ENCODE measurements around the gene MFSD2A.
"Not testable (repeated sequence)": the region's sequence is repeated elsewhere in the genome, so short reads cannot be mapped to it uniquely, and the experiment has no call there.

MFSD2A gene

DNA sequence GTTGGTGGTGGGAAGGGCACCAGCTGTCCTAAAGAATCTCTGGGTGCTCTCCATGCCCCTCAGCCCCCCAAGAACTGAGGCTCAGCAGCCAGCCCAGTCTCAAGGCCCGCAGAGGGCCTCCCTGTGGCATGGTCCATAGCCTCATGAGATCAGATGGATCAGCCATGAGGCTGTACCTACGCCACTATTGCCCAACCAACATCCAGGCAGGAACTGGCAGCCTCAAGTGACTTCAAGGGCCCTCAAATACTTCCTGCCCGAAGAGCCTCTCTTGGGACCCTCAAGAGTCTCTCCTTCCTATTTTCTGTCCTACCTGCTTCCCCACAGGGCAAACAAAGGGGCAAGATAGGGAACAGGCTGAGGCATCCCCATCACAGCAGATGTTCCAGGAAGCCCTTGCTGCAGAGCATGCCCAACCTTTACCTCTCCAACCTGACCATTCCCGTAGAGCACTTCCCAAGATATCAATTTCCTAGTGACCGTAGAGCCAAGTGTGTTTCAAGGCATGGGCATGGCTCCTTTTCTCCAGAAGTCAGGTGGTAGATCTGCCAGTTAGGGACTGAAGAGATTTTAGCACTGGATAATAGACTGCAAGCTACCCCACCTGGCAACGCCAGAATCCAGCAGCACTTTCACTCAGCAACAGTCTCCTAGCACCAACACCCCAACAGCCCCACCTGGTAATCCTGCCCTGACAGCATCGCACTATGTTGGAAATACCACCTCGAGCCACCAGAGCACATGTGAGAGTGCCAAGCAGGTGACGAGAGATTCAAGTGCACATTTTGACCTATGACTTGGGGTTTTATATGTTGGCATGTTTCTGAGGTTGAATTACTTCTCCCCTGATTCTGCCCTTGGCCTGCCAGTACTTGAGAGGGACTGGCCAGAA lies 13.7 kb upstream of the MFSD2A start:
- no peak for ATAC-seq
- no peak for DNase-seq

DNA sequence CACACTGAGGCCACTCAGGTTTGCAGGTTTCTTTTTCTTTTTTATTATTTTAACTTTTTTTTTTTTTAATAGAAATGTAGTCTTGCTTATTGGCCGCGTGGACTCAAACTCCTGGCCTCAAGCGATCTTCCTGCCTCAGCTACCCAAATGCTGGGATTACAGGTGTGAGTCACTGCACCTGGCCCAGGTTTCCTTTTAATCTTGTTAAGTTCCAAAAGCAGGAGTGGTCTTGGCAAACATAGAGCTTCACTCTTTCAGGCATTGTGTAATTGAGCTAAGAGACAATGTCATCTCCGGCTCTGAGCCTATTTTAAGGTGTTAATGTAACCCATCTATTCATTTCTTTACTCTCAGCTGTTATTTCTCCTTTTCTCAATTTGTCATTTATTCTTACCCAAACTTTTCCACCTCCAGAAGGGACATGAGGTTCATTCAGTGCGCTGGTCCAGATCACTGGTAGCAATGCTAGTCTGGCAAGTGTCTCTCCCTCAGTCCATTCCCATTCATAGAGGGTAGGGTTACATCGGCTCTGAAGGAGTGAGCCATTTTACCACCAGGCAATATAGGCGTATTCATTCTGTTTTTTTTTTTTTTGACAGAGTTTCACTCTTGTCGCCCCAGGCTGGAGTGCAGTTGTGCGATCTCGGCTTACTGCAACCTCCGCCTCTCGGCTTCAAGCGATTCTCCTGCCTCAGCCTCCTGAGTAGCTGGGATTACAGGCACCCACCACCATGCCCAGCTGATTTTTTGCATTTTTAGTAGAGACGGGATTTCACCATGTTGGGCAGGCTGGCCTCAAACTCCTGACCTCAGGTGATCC lies 11.3 kb upstream of the MFSD2A start:
- DNase-seq (no peak), ATAC-seq (no peak)

DNA sequence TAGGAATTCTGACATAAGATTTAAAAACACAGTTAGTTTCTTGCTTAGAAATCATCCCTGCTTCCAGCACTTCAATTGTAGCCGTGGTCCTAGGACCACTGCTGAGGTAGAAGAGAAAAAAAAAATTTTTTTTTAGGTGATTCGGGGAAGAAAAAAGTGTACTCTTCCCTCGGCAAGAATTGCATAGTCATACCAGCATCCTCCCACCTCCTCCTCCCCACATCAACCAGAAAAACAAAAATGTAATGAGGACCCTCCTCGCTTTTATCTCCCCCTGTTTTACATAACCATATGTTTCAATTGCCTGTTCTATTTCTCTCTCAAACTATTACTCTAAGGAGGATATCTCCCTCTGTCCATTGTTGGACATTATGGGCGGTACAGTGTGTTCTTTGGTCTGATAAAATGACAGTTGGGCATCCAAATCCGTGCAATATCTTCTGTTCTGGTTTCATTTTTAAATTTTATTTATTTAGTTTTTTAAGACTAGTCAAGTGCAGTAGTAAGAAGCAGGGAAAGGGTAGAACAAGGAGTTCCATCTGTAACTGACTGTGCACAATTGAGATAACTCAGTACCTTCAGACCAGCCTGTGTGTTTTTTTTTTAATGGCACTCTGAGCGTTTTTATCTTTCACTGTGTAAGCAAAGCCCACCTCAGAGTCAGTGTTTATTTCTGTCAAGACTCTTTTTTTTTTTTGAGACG lies 10.4 kb upstream of the MFSD2A start:
- ATAC-seq: no peak
- DNase-seq: no peak

DNA sequence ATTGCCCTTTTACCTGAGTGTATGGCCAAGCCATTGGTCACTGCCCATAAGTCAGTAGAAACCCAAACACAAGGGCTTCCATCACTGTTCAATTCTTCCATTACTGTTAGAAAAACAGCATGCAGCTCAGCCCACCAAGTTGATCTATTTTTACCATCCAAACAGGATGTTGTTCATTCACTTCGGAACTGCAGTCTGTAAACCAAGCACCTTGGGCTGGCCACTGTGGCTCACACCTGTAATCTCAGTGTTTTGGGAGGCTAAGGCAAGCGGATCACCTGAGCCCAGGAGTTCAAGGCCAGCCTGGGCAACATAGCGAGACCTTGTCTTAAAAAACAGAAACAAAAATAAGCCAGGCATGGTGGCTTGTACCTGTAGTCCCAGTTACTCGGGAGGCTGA lies 8.7 kb upstream of the MFSD2A start:
- DNase-seq (no peak), ATAC-seq (no peak)

DNA sequence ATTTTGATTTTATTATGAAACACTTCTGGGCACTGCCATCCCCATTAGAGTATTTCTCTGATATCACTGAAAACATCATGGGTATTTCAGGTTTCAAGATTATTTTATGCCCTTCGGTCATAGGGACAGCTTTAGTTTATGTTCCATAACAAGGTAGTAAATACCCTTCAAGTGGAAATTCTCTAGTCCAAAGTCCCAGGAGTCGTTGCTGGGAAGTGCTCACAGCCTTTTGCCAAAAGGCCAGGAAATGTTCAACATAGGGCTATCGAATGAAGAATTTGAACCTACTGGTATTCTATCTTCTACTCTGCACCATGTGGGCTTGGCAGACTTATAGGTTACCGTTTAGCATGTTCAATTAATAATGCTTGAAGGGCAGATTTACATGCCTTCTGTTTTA lies 7.7 kb upstream of the MFSD2A start:
- DNase-seq (no peak), ATAC-seq (no peak)

DNA sequence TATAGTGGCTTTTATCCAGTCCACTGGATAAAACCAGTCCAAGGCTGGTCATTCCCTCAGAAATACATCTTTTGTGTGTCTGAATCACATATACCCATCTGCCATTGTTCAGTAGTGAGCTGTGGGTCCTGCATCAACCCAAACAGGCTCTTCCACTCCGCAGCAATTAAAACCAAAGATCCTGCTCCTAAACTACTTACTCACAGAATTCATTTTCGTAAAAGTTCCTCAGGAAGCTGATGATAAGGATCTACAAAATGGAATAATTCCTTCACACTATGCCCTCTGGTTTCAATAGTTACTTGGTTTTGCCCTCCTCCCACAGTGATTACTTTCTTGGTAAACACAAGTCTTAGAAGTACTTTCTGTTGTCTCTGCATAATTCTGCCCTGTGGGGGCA lies 5.1 kb upstream of the MFSD2A start:
- DNase-seq (no peak), ATAC-seq (no peak)

DNA sequence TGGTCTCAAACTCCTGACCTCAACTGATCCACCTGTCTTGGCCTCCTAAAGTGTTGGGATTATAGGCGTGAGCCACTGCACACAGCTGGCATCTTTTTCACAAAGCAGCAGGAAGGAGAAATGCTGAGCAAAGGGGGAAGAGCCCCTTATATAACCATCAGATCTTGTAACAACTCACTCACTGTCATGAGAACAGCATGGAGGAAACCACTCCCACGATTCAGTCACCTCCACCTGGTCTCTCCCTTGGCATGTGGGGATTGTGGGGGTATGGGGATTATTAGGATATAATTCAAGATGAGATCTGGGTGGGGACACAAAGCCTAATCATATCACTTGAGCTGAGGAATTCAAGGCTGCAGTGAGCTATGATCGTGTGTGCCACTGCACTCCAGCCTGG lies 3.0 kb upstream of the MFSD2A start:
- DNase-seq (no peak), ATAC-seq (no peak)

DNA sequence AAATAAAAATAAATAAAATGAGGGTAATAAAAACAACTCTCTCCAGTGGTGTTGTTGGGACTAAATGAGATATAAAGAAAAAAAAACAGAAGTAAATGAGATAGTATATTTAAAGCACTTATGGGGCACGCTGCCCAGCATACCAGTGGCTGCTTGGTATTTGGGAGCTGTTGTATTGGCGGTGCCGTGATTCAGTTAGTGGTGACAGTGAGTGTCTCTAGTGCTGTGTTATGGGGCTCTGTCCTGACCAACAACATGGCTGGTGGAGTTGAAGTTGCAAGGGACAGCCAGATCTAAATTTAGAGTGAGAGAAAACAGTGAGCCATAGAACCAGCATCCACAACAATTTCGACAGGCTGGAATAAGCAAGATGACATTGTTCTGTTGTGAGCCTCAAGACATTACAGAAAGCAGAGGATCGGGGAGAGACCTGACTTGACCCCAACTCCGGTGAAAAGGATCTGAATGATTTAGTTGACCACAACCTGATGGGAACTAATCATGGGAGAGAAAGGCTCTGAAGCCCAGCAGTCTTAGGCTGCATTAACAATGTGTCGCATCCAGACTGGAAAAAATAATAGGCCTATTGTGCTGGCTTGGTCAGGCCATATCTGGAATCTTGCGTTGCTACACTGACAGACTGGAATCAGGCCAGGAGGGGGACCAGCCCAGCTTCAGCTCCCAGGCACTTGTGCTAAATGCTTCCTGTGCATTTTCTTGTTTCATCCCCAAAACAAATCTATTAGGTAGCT lies 2.4 kb upstream of the MFSD2A start:
- no peak for DNase-seq
- ATAC-seq: no peak

DNA sequence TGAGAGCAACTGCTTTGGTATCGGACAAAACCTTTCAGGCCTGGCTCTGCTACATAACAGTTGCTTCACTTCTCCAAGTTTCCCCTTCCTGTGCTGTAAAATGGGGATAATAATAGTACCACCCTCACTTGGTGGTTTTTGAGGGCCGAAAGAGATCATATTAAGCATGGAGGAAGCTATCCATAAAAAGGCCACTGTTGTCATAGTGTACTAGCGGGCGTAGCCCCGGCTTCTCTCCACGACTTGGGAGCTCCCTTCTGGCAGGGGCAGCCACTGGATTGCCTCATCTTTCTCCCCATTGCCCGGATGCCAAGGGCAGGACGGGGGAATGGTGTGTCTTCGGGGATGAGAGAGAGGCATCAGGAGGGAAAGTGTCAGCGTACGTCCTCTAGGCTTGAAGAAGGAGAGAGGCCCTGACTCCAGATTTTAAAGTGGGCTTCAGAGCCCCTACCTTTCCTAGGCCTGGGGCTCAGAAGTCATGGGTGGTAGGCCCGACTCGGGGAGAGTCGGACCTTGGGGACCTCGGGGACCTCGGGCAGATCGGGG lies 548 bp upstream of the MFSD2A start:
- ATAC-seq: no peak
- DNase-seq: no peak

DNA sequence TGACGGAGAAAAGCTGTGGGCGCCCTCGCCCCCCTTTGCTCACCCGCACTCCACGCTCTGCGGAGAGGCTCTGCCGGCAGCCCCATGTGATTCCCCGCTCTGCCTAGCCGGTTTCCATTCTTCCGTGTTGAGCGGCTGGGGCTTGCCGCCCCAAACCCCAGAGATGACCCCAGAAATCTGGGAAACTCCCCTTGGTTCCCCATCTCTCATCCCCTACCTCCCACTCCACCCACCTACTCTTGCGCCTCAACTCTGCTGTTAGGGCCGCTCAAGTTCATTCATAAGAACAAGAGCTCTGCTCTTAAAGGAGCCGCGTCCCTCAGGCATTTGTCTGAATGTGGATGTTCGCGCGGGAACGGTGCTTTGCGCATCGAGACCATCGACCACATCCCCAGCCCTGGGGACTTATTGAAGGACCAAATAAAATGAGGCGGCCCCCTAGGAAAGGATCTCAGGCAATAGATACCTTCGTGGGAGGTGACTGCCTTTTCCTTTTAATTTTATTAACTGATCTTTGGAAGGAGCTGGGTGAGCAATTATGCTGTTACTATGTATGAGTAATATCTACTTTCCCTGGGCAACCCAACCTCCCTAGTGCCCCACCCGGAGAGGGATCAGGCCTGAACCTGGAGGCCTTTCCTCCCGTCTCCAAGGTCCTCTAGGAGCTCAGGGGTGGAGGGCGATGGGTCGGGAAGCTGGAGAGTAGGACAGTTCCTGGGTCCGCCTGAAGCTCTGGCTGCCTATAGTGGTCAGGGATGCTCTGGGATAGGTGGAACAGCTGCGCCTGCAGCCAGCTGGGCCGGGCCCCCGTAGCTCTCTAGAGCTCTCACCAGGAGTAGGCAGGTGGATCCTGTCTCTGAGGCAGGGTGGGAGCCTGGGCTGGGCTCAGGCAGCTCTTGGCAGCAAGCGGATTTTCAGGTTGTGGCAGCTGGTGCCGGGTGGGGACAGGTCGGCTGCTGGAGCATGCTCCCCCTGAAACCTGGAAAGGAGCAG lies 898 bp downstream of the MFSD2A start:
- peak; percentile 51 for ATAC-seq
- peak; percentile 64 for DNase-seq

DNA sequence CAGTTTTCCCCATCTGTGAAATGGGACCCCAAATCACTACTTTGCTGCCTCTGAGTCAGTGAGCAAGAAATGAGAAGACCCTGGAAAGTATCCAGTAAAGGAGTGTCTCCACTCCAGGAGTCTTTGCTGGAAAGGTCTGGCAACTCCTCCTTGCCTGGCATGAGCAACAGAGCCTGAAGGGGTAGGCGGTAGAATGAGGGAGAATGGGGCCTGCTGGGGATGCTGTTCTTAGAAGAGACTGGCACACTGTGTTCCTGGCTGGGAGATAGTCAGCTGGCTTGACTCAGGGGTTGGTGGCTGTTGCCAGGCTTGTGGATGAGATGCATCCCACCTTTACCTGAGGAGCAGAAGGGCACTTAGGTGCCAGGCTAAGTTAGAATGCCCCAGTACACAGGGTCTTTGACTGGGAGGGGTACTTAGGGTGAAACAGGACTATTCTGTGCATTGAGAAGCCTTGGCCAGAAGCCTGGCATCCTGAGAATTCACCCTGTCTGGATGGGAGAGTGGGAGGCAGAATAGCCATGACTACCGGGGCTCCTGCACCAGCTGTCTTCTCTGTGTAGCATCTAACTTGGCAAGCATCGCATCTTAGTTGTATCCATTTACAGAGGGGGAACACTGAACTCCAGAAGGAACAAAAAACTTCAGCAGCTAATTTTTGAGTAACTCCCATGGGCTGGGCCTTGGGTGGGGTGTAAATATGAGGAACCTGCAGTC lies 2.5 kb downstream of the MFSD2A start:
- DNase-seq: no peak
- no peak for ATAC-seq

DNA sequence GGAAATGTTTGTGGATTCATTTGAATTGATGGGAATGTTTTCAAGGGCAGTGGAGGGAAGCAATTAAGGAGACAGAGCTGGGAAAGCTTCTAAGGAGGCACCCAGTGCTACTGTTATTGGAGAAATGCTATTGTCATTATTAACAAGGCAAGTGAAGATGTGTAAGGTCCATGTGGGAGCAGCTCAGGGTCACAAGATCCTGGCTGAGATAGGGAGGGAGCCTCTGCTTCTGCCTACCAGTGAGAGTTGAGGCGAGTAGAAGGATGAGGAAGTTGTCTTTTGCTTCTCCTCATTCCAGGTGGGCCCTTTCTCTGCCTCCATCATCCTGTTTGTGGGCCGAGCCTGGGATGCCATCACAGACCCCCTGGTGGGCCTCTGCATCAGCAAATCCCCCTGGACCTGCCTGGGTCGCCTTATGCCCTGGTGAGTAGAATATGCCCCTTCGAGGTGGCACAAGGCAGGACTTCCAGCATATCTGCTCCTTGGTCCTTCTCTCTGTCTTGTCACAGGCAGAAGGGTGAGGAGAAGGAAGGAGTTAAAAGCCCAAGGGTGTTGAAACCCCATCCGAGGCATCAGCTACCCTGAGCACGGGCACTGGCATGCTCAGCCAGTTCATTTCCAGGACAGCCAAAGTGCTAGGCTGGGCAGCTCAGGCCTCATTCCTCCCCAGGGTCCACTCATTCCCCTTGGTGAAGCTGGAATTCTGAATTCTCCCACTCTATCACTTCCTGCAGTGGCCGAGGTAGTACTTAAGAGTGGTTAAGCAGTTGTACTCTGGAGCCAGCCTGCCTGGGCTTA lies 3.7 kb downstream of the MFSD2A start:
- DNase-seq: no peak
- no peak for ATAC-seq

DNA sequence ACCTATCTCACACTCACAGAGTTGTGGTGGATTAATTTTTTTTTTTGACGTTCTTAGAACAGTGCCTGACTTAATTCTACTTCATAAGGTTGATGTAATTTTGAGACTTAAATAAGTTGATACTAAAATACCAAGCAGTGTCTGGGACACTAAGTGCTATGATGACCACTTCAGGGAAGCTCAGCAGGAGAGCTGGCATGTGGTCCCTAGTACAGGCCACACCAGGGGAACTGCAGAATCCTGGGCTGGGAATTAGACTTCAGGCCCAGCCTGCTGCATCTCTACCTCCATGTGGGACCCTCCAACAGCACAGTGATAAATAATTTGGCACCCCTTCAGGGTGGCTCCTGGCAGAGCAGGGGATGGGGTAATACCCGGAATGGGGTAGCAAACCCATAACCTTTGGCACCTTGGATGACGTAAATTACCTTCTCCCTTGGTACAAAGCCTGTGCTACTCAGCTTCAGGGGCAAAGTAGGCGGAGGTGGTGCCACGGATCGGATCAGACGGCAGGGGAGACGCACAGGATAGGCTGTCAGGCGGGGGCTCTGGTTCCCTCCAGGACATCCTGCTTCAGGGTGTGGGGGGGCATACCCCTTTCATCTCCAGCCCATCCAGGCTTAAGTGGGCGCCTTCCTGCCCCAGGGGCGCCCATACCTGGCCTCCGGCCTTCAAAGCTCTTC lies 4.8 kb downstream of the MFSD2A start:
- DNase-seq (no peak), ATAC-seq (no peak)

DNA sequence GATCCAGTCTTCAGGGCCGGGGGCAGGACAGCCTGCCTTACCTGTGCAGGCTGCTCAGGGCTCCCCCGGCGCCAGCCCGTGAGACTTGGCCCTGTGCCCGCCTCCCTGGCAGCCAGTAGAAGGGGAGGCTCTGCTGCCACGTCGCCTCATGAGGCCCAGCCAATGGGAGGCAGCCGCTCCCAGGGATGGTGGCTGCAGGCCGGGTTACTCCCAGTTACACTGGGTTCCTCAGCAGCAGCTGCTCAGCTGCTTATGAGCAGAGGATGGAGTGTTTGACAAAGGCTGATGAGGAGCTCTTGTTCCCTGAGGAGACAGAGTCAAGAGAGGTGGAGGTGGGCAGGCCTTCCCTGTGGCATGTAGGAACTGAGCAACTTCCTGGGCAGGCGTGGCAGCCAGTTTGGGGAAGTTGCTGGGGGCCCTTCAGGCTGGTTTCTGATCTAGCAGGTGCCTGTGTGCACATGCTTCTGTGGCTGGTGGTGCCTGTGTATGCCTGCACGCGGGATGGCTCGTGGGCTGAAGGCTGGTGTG lies 5.5 kb downstream of the MFSD2A start:
- ATAC-seq (peak; percentile 43), DNase-seq (peak; percentile 30)

DNA sequence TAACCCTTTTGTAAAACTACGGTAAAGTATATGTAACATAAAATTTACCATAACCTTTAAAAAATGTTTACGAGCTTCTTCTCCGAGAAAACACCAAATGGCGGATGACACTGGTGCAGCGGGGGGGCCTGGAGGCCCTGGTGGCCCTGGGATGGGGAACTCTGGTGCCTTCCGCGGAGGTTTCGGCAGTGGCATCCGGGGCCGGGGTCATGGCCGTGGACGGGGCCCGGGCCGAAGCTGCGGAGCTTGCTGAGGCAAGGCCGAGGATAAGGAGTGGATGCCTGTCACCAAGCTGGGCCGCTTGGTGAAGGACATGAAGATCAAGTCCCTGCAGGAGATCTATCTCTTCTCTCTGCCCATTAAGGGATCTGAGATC lies 7.5 kb downstream of the MFSD2A start:
- DNase-seq: no peak
- ATAC-seq: no peak

DNA sequence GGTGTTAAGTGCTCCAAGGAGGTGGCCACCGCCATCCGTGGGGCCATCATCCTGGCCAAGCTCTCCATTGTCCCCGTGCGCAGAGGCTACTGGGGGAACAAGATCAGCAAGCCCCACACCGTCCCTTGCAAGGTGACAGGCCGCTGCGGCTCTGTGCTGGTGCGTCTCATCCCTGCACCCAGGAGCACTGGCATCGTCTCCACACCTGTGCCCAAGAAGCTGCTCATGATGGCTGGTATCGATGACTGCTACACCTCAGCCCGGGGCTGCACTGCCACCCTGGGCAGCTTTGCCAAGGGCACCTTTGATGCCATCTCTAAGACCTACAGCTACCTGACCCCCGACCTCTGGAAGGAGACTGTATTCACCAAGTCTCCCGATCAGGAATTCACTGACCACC lies 8.0 kb downstream of the MFSD2A start:
- ATAC-seq, DNase-seq: not testable (repeated sequence)

DNA sequence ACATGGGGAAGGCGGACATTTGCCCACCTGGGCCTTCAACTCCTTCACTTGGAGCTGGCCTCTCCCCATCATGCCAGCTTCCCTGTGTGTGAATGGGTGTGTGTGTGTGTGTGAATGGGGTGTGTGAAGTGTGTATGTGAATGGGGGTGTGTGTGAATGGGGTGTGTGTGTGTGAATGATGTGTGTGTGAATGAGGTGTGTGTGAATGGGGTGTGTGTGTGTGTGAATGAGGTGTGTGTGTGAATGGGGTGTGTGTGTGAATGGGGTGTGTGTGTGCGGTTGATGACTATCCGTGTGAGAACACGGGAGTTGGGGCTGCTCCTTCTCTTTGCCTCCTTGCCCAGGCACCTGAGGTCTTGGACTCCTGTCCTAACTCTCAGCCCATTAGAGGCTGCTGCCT lies 9.6 kb downstream of the MFSD2A start:
- DNase-seq (no peak), ATAC-seq (no peak)

DNA sequence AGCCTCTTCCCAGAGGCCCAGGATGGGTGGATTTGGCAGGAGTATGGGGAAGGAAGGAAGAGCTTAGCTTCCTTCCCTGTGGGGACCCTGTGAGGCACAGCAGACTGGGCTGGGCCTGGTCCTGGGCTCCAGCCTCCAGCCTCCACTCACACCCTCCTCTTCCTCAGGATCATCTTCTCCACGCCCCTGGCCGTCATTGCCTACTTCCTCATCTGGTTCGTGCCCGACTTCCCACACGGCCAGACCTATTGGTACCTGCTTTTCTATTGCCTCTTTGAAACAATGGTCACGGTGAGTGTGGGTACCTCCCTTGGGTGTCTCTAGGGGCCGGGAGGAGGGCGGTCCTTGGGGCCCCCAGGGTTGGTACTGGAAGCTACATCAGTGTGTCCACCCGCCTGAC lies 10.1 kb downstream of the MFSD2A start:
- ATAC-seq (no peak), DNase-seq (no peak)
